Uterus (tissue), 4 donors: Measurements from ENCODE around the gene TRABD2B. TPM values are rescaled to one million over a fixed set of nuclear protein-coding genes. Genes with fewer than 3 reads are reported as not detected.

Experiments used
- DNase-seq, 2 donors: peaks; one replicate each; pipeline ENCODE4 v3.0.0-alpha.2; 2019 to 2020
- H3K27ac ChIP-seq, 2 donors: fragments of 200-600 bp; sonication (generic); 1 replicate in 1 of 2; 2 replicates in 1 of 2; pipeline ENCODE4 v1.5.1; 2016 to 2018
- H3K27me3 ChIP-seq, 2 donors: fragments of 200-600 bp; sonication (generic); one replicate each; pipeline ENCODE4 v1.5.1; 2018 to 2019; ENCODE audit warnings: control low read depth in 1 of 2
- H3K36me3 ChIP-seq, 2 donors: fragments of 200-600 bp; sonication (generic); one replicate each; pipeline ENCODE4 v1.5.1; 2019; ENCODE audit warnings: control low read depth in 1 of 2
- H3K4me1 ChIP-seq, 2 donors: fragments of 200-600 bp; sonication (generic); one replicate each; pipeline ENCODE4 v1.5.1; 2018 to 2019; ENCODE audit warnings: control low read depth in 1 of 2
- H3K4me3 ChIP-seq, 2 donors: fragments of 200-600 bp; sonication (generic); 1 replicate in 1 of 2; 2 replicates in 1 of 2; pipeline ENCODE4 v1.5.1; 2018 to 2019; ENCODE audit warnings: mild to moderate bottlenecking in 1 of 2
- H3K9me3 ChIP-seq, 2 donors: fragments of 200-600 bp; sonication (generic); one replicate each; pipeline ENCODE4 v1.5.1; 2019; ENCODE audit warnings: control low read depth in 1 of 2
- CTCF ChIP-seq, 4 experiments: fragments of 200-600 bp in 2 of 4; fragments of 450-650 bp in 2 of 4; sonication (generic) in 2 of 4; IDR thresholded peaks; one replicate each; pipeline ENCODE4 v1.5.1; 2016 to 2019; ENCODE audit warnings: antibody characterized with exemption in 4 of 4, mild to moderate bottlenecking in 2 of 4, moderate library complexity in 1 of 4
- POLR2A ChIP-seq, 2 donors: fragments of 450-650 bp; IDR thresholded peaks; one replicate each; pipeline ENCODE4 v1.6.1; 2016; ENCODE audit warnings: antibody characterized with exemption in 2 of 2, mild to moderate bottlenecking in 1 of 2, moderate library complexity in 1 of 2
- intact Hi-C: fragments of 100-400 bp; cut with DNase I; formaldehyde crosslinking; loops from one replicate; pipeline ENCODE4 v1.15.1; 2023; ENCODE audit warnings: low total_unique reads
- total RNA-seq, 4 donors: library from RNA; depleted of rRNA in 3 of 4; stranded (reverse); fragments of >200 nt in 3 of 4; gene quantifications; one replicate each; pipeline versions ENCODE4 v1.1.0 to v1.2.4, GENCODE V29; 2014 to 2023
- donor health status: DM: yes; HTN: yes; CAD: no.

Gene TRABD2B
- total RNA-seq, 4 donors from 2014 or later, result under 0.01 to 1.6 (median 1.0) TPM

DNA sequence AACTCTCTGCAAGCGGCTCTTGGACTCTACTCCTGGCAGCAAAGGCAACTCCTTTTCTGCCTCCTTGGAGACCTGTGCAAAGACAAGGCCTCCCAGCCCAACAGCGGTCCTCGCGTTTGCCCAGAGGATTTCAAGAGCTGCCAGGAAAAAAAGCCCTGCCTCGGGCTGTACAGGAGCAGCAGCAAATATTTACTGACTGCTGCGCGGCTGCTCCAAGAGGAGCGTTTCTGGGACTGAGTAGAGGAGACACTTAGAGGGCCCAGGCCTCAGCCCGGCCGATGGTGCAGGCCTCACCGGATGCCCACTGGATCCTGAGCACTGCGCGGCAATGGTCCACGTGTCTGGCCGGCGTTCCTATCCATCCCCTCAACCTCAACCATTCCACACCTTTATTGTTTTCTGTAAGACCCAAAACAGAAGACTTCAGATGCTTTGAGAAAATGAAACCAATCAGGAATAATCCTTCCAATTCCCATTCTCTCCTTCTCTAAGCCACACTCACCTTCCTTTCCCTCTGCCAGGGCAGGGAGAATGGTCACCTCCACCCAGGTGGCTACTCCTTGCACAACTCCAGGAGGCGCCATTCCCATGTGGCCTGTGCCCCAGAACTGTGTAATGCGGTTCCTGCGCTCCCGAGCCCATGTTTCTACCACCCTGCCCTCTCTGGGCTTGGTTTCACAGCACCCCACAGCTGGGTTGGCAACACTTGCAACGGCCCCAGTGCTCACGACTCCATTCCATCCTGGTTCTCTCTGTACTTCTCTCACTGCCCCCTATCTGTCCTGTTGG lies 215.8 kb downstream of the TRABD2B start:
- intact Hi-C loops, result no loop called here
- Histone ChIP-seq H3K27ac (no peak overlapping the region), H3K9me3 (no peaks in the 10 kb centered on the region), H3K4me1 (no peaks in the 10 kb centered on the region), H3K27me3 (no peaks in the 10 kb centered on the region), H3K4me3 (no peak overlapping the region), H3K36me3 (no peaks in the 10 kb centered on the region)
- TF ChIP-seq POLR2A (IDR thresholded peaks at IDR 0.05) (no peak), CTCF (IDR thresholded peaks at IDR 0.05) (no peak)
- no peak for DNase-seq

GRCh38 chr1:47780469-47780995 lies 216.7 kb downstream of the TRABD2B start:
- Histone ChIP-seq H3K4me1 (no peaks in the 10 kb centered on the region), H3K4me3 (no peak overlapping the region), H3K36me3 (no peaks in the 10 kb centered on the region), H3K9me3 (no peaks in the 10 kb centered on the region), H3K27me3 (no peaks in the 10 kb centered on the region), H3K27ac (no peak overlapping the region)
- TF ChIP-seq CTCF (IDR thresholded peaks at IDR 0.05), result no peak
- TF ChIP-seq POLR2A (IDR thresholded peaks at IDR 0.05), result no peak
- DNase-seq, result no peak
- intact Hi-C loops, result no loop called here

DNA sequence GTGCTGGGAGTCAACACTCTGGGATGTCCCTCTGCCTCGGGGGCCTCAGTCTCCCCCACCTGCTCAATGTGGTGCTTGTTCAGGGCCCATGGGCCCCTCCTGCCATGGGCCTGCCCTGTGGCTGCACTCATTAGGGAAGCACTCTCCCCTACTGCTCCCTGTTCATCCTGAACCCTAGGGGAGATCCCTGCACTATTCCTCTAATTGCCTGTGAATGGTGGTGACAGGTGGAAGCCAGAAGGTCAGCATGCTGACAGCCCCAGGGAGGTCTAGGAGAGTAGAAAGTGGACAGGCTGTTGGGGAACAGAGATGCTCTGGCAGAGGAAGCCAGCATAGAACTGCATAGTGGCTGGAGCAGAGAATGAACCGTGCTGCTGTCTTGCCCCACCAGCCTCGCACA lies 217.6 kb downstream of the TRABD2B start:
- Histone ChIP-seq H3K4me1 (no peaks in the 10 kb centered on the region), H3K9me3 (no peaks in the 10 kb centered on the region), H3K36me3 (no peaks in the 10 kb centered on the region), H3K27ac (no peak overlapping the region), H3K4me3 (no peak overlapping the region), H3K27me3 (no peaks in the 10 kb centered on the region)
- intact Hi-C loops, result no loop called here
- TF ChIP-seq POLR2A (IDR thresholded peaks at IDR 0.05), result no peak
- no peak for TF ChIP-seq CTCF (IDR thresholded peaks at IDR 0.05)
- no peak for DNase-seq

GRCh38 chr1:47778280-47778679 lies 218.9 kb downstream of the TRABD2B start:
- intact Hi-C loops, result no loop called here
- no peaks in the 10 kb centered on the region for H3K27me3 ChIP-seq
- no peaks in the 10 kb centered on the region for H3K4me1 ChIP-seq
- no peak overlapping the region for H3K4me3 ChIP-seq
- TF ChIP-seq POLR2A (IDR thresholded peaks at IDR 0.05) (no peak), CTCF (IDR thresholded peaks at IDR 0.05) (no peak)
- H3K27ac ChIP-seq, result no peak overlapping the region
- H3K36me3 ChIP-seq, result no peaks in the 10 kb centered on the region
- no peak for DNase-seq
- H3K9me3 ChIP-seq, result no peaks in the 10 kb centered on the region

DNA sequence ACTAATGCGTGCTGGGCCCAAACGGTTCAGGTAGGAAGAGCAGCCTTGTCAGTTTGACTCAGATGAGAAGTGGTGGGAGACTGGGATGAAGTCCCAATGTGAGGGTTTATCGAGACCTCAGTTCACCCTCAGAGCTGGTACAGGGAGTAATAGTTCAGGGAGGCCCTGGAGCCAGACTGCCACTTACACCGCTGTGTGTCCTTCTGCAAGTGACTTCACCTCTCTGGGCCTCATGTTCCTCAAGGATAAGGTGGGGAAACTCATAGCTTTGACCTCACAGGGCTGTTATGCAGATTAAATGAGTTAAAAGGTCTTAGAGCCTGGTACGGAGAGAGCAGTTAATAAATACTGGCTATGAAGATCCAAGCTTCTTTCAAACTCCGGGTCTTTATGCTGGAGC lies 219.9 kb downstream of the TRABD2B start:
- H3K4me1 ChIP-seq, result no peaks in the 10 kb centered on the region
- H3K27me3 ChIP-seq, result no peaks in the 10 kb centered on the region
- TF ChIP-seq POLR2A (IDR thresholded peaks at IDR 0.05) (no peak), CTCF (IDR thresholded peaks at IDR 0.05) (no peak)
- no peak overlapping the region for H3K4me3 ChIP-seq
- H3K9me3 ChIP-seq, result no peaks in the 10 kb centered on the region
- H3K27ac ChIP-seq, result no peak overlapping the region
- intact Hi-C loops, result no loop called here
- DNase-seq, result no peak
- no peaks in the 10 kb centered on the region for H3K36me3 ChIP-seq
